Measurements from ENCODE around the gene NTN1. TPM values are rescaled to one million over a fixed set of nuclear protein-coding genes. Genes with fewer than 3 reads are reported as not detected.
A peak's percentile ranks its signal among the peaks of the same experiment; 100 is the strongest.

NTN1 gene
- total RNA-seq, 1 donor from 2014 or later = 0.45 TPM

DNA sequence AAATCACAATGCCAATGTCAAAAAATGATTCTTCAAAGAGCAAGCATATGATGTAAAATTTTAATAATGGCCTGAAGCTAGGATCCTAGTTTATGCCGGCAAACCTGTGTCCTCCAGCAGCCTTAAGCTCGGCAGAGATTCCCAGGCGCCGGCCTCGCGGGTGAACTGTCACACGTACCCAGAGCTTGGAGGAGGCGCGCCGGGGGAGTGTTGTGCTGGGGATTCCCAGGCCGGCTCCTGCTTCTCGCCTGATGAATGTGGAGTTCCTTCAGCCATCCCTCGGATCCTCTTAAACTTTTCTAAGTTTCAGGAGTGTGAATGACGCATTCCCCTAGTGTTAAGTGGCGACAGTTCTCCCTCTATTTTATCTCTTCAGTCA is 19.1 kb upstream of the NTN1 start:
- peak; percentile 63 for DNase-seq (ENCODE audit: low spot score)
- Histone ChIP-seq H2AFZ (replicated peaks) (no peak overlapping the region), H3K9me3 (ENCODE audit: low read depth) (no peaks in the 10 kb centered on the region), H3F3A (ENCODE audit: low read depth) (peaks cover 29% of the 10 kb centered on the region), H3K4me2 (peak overlapping the region; percentile 94), H3K4me1 (peaks cover 18% of the 10 kb centered on the region), H4K20me1 (ENCODE audit: low read depth) (peaks cover 18% of the 10 kb centered on the region), H3K4me3 (peak overlapping the region; percentile 66), H3K27me3 (peaks cover 82% of the 10 kb centered on the region), H3K36me3 (no peaks in the 10 kb centered on the region), H3K79me2 (ENCODE audit: low read depth) (no peaks in the 10 kb centered on the region), H3K27ac (no peak overlapping the region), H3K9ac (no peak overlapping the region)
- TF ChIP-seq EZH2phosphoT487 (IDR thresholded peaks at IDR 0.05) (no peak), EZH2 (IDR thresholded peaks at IDR 0.05) (no peak)
- TF ChIP-seq, protein P1, sequence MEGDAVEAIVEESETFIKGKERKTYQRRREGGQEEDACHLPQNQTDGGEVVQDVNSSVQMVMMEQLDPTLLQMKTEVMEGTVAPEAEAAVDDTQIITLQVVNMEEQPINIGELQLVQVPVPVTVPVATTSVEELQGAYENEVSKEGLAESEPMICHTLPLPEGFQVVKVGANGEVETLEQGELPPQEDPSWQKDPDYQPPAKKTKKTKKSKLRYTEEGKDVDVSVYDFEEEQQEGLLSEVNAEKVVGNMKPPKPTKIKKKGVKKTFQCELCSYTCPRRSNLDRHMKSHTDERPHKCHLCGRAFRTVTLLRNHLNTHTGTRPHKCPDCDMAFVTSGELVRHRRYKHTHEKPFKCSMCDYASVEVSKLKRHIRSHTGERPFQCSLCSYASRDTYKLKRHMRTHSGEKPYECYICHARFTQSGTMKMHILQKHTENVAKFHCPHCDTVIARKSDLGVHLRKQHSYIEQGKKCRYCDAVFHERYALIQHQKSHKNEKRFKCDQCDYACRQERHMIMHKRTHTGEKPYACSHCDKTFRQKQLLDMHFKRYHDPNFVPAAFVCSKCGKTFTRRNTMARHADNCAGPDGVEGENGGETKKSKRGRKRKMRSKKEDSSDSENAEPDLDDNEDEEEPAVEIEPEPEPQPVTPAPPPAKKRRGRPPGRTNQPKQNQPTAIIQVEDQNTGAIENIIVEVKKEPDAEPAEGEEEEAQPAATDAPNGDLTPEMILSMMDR (IDR thresholded peaks at IDR 0.05) = no peak
- Mint-ChIP-seq H3K4me1 (peaks cover 8% of the 10 kb centered on the region), H3K27me3 (ENCODE audit: insufficient read depth, low read depth) (peaks cover 57% of the 10 kb centered on the region), H3K36me3 (no peaks in the 10 kb centered on the region), H3K4me3 (peak overlapping the region; percentile 83), H3K9me3 (peaks cover 2% of the 10 kb centered on the region), H3K27ac (no peak overlapping the region)

DNA sequence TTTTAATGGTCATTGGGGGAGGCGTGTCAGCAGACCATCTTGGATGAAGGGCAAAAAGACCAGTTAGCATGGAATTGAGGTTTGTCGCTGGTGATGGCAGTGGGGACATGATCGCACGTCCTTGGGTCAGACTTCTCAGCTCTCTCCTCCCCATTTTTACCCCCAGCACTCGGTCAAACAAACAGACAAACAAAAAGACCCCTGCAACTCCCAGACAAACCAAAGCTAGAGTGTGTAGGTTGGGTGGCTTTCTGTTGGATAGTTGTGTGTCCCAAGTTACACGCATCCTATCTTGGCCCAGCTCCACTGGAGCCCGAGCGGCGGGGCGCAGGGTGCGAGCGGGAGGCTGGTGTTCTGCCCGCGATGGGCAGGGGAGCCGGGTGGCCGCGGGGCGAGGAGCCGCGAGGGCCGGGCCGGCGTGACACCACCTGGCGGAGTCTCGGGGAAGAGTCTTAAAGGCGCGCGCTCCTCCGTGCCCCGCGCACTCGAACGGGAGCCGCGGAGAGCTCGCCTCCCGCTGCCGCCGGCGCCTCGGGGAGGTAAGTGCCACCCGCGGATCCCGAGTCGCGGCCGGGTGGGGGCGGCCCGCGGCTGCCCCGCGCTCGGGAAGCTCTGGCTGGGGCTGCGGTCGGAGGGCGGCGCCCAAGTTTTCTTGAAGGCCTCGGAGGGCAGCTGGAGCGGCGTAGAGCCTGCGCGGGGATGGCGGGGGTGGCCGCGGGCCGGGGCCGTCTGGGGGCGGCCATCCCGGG is 18.5 kb upstream of the NTN1 start:
- Histone ChIP-seq H3K27me3 (peaks cover 87% of the 10 kb centered on the region), H3K36me3 (no peaks in the 10 kb centered on the region), H3K4me3 (peak overlapping the region; percentile 66)

DNA sequence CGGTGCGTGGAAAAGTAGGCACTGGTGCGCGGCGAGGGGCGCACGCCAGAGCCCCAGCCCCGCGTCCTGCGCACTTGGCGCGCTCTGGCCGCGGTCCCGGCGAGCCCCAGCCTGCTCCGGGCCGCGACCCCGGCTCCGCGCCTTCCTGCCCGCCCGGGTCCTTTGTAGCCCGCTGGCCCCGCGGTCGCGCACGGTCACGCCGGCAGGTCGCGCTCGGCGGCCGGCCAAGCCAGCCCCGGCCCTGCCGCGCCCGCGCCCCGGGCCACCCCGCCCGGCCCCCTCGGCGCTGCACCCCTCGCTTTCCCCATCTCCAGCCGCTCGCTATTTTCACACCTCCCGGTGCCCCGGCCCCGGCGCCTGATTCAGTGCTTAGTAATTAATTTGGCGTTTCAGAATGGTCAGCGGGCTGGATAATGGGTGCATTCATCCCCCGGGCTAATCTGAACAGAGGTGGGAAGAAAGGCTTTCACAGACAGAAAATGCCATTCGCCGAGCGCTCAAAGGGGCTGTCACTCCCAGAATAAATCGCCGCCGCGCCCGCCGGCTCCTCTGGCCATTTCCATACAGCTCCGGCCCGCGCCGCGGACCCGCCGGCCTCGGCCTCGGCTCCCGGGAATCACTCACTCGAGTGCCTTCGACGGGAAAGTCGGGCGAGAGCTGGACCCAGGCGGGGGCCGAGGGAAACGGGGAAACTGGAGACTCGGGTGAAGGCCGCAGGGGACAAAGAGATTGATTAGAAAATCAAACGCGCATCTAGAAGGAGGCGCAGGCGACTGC is 17.8 kb upstream of the NTN1 start:
- H3K9me3 Mint-ChIP-seq = peaks cover 2% of the 10 kb centered on the region
- H3K36me3 ChIP-seq = no peaks in the 10 kb centered on the region
- peaks cover 18% of the 10 kb centered on the region for H4K20me1 ChIP-seq (ENCODE audit: low read depth)
- peak overlapping the region; percentile 95 for H2AFZ ChIP-seq (replicated peaks)
- peak overlapping the region; percentile 81 for H3K4me3 Mint-ChIP-seq
- peaks cover 29% of the 10 kb centered on the region for H3F3A ChIP-seq (ENCODE audit: low read depth)
- peak; percentile 54 for TF ChIP-seq EZH2 (IDR thresholded peaks at IDR 0.05)
- TF ChIP-seq, protein P1 (IDR thresholded peaks at IDR 0.05) = no peak
- TF ChIP-seq EZH2phosphoT487 (IDR thresholded peaks at IDR 0.05) = no peak
- no peaks in the 10 kb centered on the region for H3K36me3 Mint-ChIP-seq
- no peaks in the 10 kb centered on the region for H3K9me3 ChIP-seq (ENCODE audit: low read depth)
- peak overlapping the region; percentile 94 for H3K4me2 ChIP-seq
- H3K4me1 Mint-ChIP-seq = peaks cover 8% of the 10 kb centered on the region
- H3K4me3 ChIP-seq = peak overlapping the region; percentile 66
- DNase-seq (ENCODE audit: low spot score) = peak; percentile 95
- H3K27ac Mint-ChIP-seq = no peak overlapping the region
- no peak overlapping the region for H3K27ac ChIP-seq
- no peak overlapping the region for H3K9ac ChIP-seq
- peaks cover 95% of the 10 kb centered on the region for H3K27me3 ChIP-seq
- peaks cover 59% of the 10 kb centered on the region for H3K27me3 Mint-ChIP-seq (ENCODE audit: insufficient read depth, low read depth)
- peaks cover 18% of the 10 kb centered on the region for H3K4me1 ChIP-seq
- no peaks in the 10 kb centered on the region for H3K79me2 ChIP-seq (ENCODE audit: low read depth)

More for the DNA sequence above, 18.5 kb upstream of the NTN1 start:
- Histone ChIP-seq H2AFZ (replicated peaks) (peak overlapping the region; percentile 95), H3K27ac (no peak overlapping the region), H3F3A (ENCODE audit: low read depth) (peaks cover 29% of the 10 kb centered on the region), H3K4me1 (peaks cover 18% of the 10 kb centered on the region), H3K4me2 (peak overlapping the region; percentile 94), H4K20me1 (ENCODE audit: low read depth) (peaks cover 18% of the 10 kb centered on the region), H3K79me2 (ENCODE audit: low read depth) (no peaks in the 10 kb centered on the region), H3K9me3 (ENCODE audit: low read depth) (no peaks in the 10 kb centered on the region), H3K9ac (no peak overlapping the region)
- H3K4me1 Mint-ChIP-seq = peaks cover 8% of the 10 kb centered on the region
- TF ChIP-seq, protein P1 (IDR thresholded peaks at IDR 0.05) = peak; percentile 52
- TF ChIP-seq EZH2phosphoT487 (IDR thresholded peaks at IDR 0.05) (peak; percentile 37), EZH2 (IDR thresholded peaks at IDR 0.05) (peak; percentile 64)
- H3K27me3 Mint-ChIP-seq (ENCODE audit: insufficient read depth, low read depth) = peaks cover 60% of the 10 kb centered on the region
- peak; percentile 82 for DNase-seq (ENCODE audit: low spot score)
- no peak overlapping the region for H3K27ac Mint-ChIP-seq
- H3K4me3 Mint-ChIP-seq = peak overlapping the region; percentile 83
- H3K9me3 Mint-ChIP-seq = peaks cover 2% of the 10 kb centered on the region
- no peaks in the 10 kb centered on the region for H3K36me3 Mint-ChIP-seq
